H1 (cell line): ENCODE measurements around the gene TMEM223. TPM values are rescaled to one million over a fixed set of nuclear protein-coding genes. Genes with fewer than 3 reads are reported as not detected.

Experiments used
- CTCF ChIA-PET: fragments of 300-600 bp; sonication (Branson Sonifier 250); formaldehyde crosslinking; loops from one replicate; lab custom pipeline; 2021; ENCODE audit not compliant: partially characterized antibody; lab: Charles Lee
- POLR2A ChIA-PET: fragments of 300-600 bp; sonication (Branson Sonifier 250); formaldehyde crosslinking; loops from one replicate; lab custom pipeline; 2021; ENCODE audit warnings: inconsistent platforms; ENCODE audit not compliant: partially characterized antibody; lab: Charles Lee
- DNase-seq, 2 experiments: peaks; one replicate each; pipeline versions ENCODE4 v3.0.0 to v3.0.0-alpha.2; 2010 to 2022; ENCODE audit warnings: low spot score in 2 of 2, low read depth in 1 of 2, mixed read lengths in 1 of 2
- FAIRE-seq: peaks from 2 replicates; lab custom pipeline; 2011; peaks lifted over from hg19 to GRCh38; lab: Jason Lieb, UNC
- H2AFZ ChIP-seq: 2 replicates; pipeline ENCODE4 v1.8.1; 2012; ENCODE audit warnings: low read length, inconsistent platforms
- H2AK5ac ChIP-seq: 2 replicates; pipeline ENCODE4 v1.6.1; 2013; ENCODE audit warnings: low read depth, low read length
- H2BK120ac ChIP-seq: replicated peaks from 2 replicates; pipeline ENCODE3; 2013; ENCODE audit warnings: low read depth, low read length, inconsistent platforms
- H2BK12ac ChIP-seq: 2 replicates; pipeline ENCODE4 v1.6.1; 2013; ENCODE audit warnings: low read depth, low read length
- H2BK15ac ChIP-seq: 2 replicates; pipeline ENCODE4 v1.6.1; 2013; ENCODE audit warnings: low read length
- H2BK20ac ChIP-seq: 2 replicates; pipeline ENCODE4 v1.6.1; 2013; ENCODE audit warnings: low read length
- H2BK5ac ChIP-seq: 2 replicates; pipeline ENCODE4 v1.6.1; 2013; ENCODE audit warnings: low read depth, low read length
- H3K14ac ChIP-seq: 2 replicates; pipeline ENCODE4 v1.6.1; 2013; ENCODE audit warnings: inconsistent platforms; ENCODE audit not compliant: insufficient read length
- H3K18ac ChIP-seq: 2 replicates; pipeline ENCODE4 v1.6.1; 2013; ENCODE audit warnings: low read length; ENCODE audit errors: extremely low read depth
- H3K23ac ChIP-seq: 2 replicates; pipeline ENCODE4 v1.6.1; 2013; ENCODE audit warnings: inconsistent platforms; ENCODE audit not compliant: insufficient read length
- H3K23me2 ChIP-seq: 2 replicates; pipeline ENCODE4 v1.6.1; 2013; ENCODE audit warnings: low read depth, low read length
- H3K27ac ChIP-seq: 2 replicates; pipeline ENCODE4 v1.6.1; 2011; ENCODE audit warnings: low read depth, low read length, inconsistent platforms
- H3K27me3 ChIP-seq, 4 experiments: replicated peaks in 1 of 4; 1 replicate in 1 of 4; 2 replicates in 3 of 4; pipeline versions ENCODE4 v1.6.1 to v1.8.1; 2011 to 2013; ENCODE audit warnings: low read length in 3 of 4, mild to moderate bottlenecking in 3 of 4, inconsistent platforms in 2 of 4, mixed read lengths in 2 of 4, moderate library complexity in 1 of 4; ENCODE audit not compliant: control insufficient read depth in 3 of 4, insufficient read depth in 3 of 4; ENCODE audit errors: extremely low read depth in 1 of 4
- H3K36me3 ChIP-seq, 4 experiments: 2 replicates each; pipeline versions ENCODE4 v1.6.1 to v1.8.1; 2011 to 2013; ENCODE audit warnings: mild to moderate bottlenecking in 4 of 4, low read length in 3 of 4, moderate library complexity in 2 of 4, control low read depth in 1 of 4, inconsistent platforms in 1 of 4; ENCODE audit not compliant: insufficient read depth in 4 of 4, control insufficient read depth in 2 of 4
- H3K4ac ChIP-seq: replicated peaks from 2 replicates; pipeline ENCODE3; 2013; ENCODE audit warnings: low read length, low read depth, mixed read lengths, inconsistent platforms; ENCODE audit not compliant: insufficient read length
- H3K4me1 ChIP-seq, 4 experiments: replicated peaks in 1 of 4; 1 replicate in 1 of 4; 2 replicates in 3 of 4; pipeline versions ENCODE4 v1.6.1 to v1.8.1; 2011 to 2013; ENCODE audit warnings: low read length in 3 of 4, inconsistent platforms in 2 of 4, mixed read lengths in 1 of 4; ENCODE audit not compliant: insufficient read depth in 4 of 4, control insufficient read depth in 3 of 4
- H3K4me2 ChIP-seq, 2 experiments: 2 replicates each; pipeline versions ENCODE4 v1.6.1 to v1.8.1; 2011 to 2013; ENCODE audit warnings: low read depth in 2 of 2, low read length in 2 of 2, control low read depth in 1 of 2, inconsistent platforms in 1 of 2, mild to moderate bottlenecking in 1 of 2; ENCODE audit not compliant: insufficient read depth in 1 of 2
- H3K4me3 ChIP-seq, 4 experiments: fragments of 200-600, 300-600 bp in 1 of 4; sonication (generic), shearing (Covaris generic), sonication (Bioruptor Twin) in 1 of 4; 2 replicates each; pipeline versions ENCODE4 v1.5.1 to v1.8.1; 2011 to 2016; ENCODE audit warnings: low read length in 4 of 4, low read depth in 3 of 4, control low read depth in 2 of 4, inconsistent platforms in 2 of 4, mild to moderate bottlenecking in 2 of 4, mixed read lengths in 1 of 4, moderate library complexity in 1 of 4; ENCODE audit not compliant: insufficient read depth in 2 of 4; ENCODE audit errors: extremely low read depth in 1 of 4
- H3K56ac ChIP-seq: replicated peaks from 2 replicates; pipeline ENCODE3; 2013; ENCODE audit warnings: low read depth, mild to moderate bottlenecking, mixed read lengths, low read length, inconsistent platforms; ENCODE audit not compliant: insufficient read length
- H3K79me1 ChIP-seq: 2 replicates; pipeline ENCODE4 v1.6.1; 2013; ENCODE audit warnings: low read depth, low read length, control low read depth
- H3K79me2 ChIP-seq, 2 experiments: 2 replicates each; pipeline versions ENCODE4 v1.6.1 to v1.8.1; 2012 to 2013; ENCODE audit warnings: low read length in 2 of 2, mild to moderate bottlenecking in 2 of 2, inconsistent platforms in 1 of 2; ENCODE audit not compliant: insufficient read depth in 2 of 2, control insufficient read depth in 1 of 2
- H3K9ac ChIP-seq, 4 experiments: replicated peaks in 1 of 4; 1 replicate in 1 of 4; 2 replicates in 3 of 4; pipeline versions ENCODE4 v1.6.1 to v1.8.1; 2011 to 2013; ENCODE audit warnings: low read depth in 3 of 4, low read length in 3 of 4, control low read depth in 2 of 4, mild to moderate bottlenecking in 2 of 4, moderate library complexity in 2 of 4, inconsistent platforms in 1 of 4; ENCODE audit errors: extremely low read depth in 1 of 4
- H3K9me3 ChIP-seq, 2 experiments: 2 replicates each; pipeline versions ENCODE4 v1.6.1 to v1.8.1; 2012 to 2013; ENCODE audit warnings: mild to moderate bottlenecking in 2 of 2, moderate library complexity in 2 of 2, control low read depth in 1 of 2, inconsistent platforms in 1 of 2, low read depth in 1 of 2, low read length in 1 of 2, mixed read lengths in 1 of 2; ENCODE audit not compliant: insufficient read depth in 2 of 2
- H4K20me1 ChIP-seq, 2 experiments: replicated peaks in 1 of 2; 2 replicates each; pipeline versions ENCODE3 to v1.8.1; 2011 to 2013; ENCODE audit warnings: inconsistent platforms in 2 of 2, low read length in 2 of 2, mild to moderate bottlenecking in 1 of 2; ENCODE audit not compliant: insufficient read depth in 2 of 2, control insufficient read depth in 1 of 2
- H4K5ac ChIP-seq: 2 replicates; pipeline ENCODE4 v1.6.1; 2013; ENCODE audit warnings: low read length, low read depth, mixed read lengths, inconsistent platforms; ENCODE audit not compliant: insufficient read length
- H4K8ac ChIP-seq: 2 replicates; pipeline ENCODE4 v1.8.0; 2013; ENCODE audit warnings: mild to moderate bottlenecking, moderate library complexity, low read length, inconsistent platforms; ENCODE audit not compliant: insufficient read depth; ENCODE audit errors: extremely low read depth
- H4K91ac ChIP-seq: replicated peaks from 2 replicates; pipeline ENCODE3; 2013; ENCODE audit warnings: low read length, mixed read lengths, inconsistent platforms; ENCODE audit not compliant: insufficient read length
- ASH2L ChIP-seq: fragments of 200-600, 300-600 bp; sonication (generic); IDR thresholded peaks from one replicate; pipeline ENCODE4 v1.7.1; 2017; ENCODE audit warnings: low read length
- BACH1 ChIP-seq: IDR thresholded peaks from 2 replicates; pipeline ENCODE4 v1.6.1; 2012; ENCODE audit warnings: low read length, improper control_type of control experiment
- BCL11A ChIP-seq, 2 experiments: IDR thresholded peaks; one replicate each; pipeline ENCODE4 v1.6.1; 2011; ENCODE audit warnings: low read depth in 2 of 2, low read length in 2 of 2, mild to moderate bottlenecking in 2 of 2
- CBX8 ChIP-seq: fragments of 300-800, 300-1000 bp; sonication (generic); IDR thresholded peaks from 2 replicates; pipeline ENCODE4 v1.7.1; 2016; ENCODE audit warnings: low read depth, low read length, borderline replicate concordance
- CEBPB ChIP-seq: IDR thresholded peaks from 2 replicates; pipeline ENCODE4 v1.6.1; 2012; ENCODE audit warnings: low read depth, low read length
- CHD2 ChIP-seq: IDR thresholded peaks from 2 replicates; pipeline ENCODE4 v1.6.1; 2012; ENCODE audit warnings: low read length, improper control_type of control experiment
- EGR1 ChIP-seq: IDR thresholded peaks from 2 replicates; pipeline ENCODE4 v1.6.1; 2011; ENCODE audit warnings: low read depth, low read length, borderline replicate concordance
- KDM1A ChIP-seq: fragments of 200-600, 300-600 bp; sonication (generic); IDR thresholded peaks from 2 replicates; pipeline ENCODE4 v1.7.1; 2016; ENCODE audit warnings: mild to moderate bottlenecking, low read length, borderline replicate concordance
- KDM4A ChIP-seq: IDR thresholded peaks from one replicate; pipeline ENCODE4 v1.7.1; 2012; ENCODE audit warnings: low read depth, mild to moderate bottlenecking, moderate library complexity, low read length, inconsistent platforms; ENCODE audit not compliant: severe bottlenecking
- POLR2AphosphoS5 ChIP-seq: IDR thresholded peaks from 2 replicates; pipeline ENCODE4 v1.6.1; 2011; ENCODE audit warnings: low read depth, low read length
- RXRA ChIP-seq: IDR thresholded peaks from 2 replicates; pipeline ENCODE4 v1.6.1; 2011; ENCODE audit warnings: low read depth, mild to moderate bottlenecking, low read length, moderate library complexity; ENCODE audit not compliant: insufficient read depth
- SAP30 ChIP-seq: fragments of 300-600 bp; sonication (generic); IDR thresholded peaks from 2 replicates; pipeline ENCODE4 v1.7.1; 2012; ENCODE audit warnings: low read length, moderate library complexity, mild to moderate bottlenecking, inconsistent platforms; ENCODE audit not compliant: insufficient read depth, insufficient replicate concordance
- SP4 ChIP-seq: IDR thresholded peaks from 2 replicates; pipeline ENCODE4 v1.6.1; 2012; ENCODE audit warnings: low read length, inconsistent platforms
- TBP ChIP-seq: IDR thresholded peaks from 2 replicates; pipeline ENCODE4 v1.6.1; 2011; ENCODE audit warnings: low read depth, low read length, improper control_type of control experiment
- WGBS, 2 experiments: shearing (Covaris generic) in 1 of 2; methylation state at CpG; one replicate each; pipeline versions ENCODE4 v1.1.6 to v1.1.7; 2013 to 2015; ENCODE audit warnings: low lambda C conversion rate in 2 of 2, mixed read lengths in 2 of 2, inconsistent platforms in 1 of 2, low coverage in 1 of 2, missing lambda C conversion rate in 1 of 2; ENCODE audit not compliant: insufficient replicate concordance in 2 of 2, insufficient coverage in 1 of 2, insufficient read length in 1 of 2; ENCODE audit errors: extremely low coverage in 1 of 2, missing lambda C conversion rate in 1 of 2; 5-methylcytosine and 5-hydroxymethylcytosine counted together
- polyA plus RNA-seq, 7 experiments: library from polyadenylated mRNA; depleted of rRNA in 3 of 7; stranded (reverse) in 5 of 7; unstranded in 2 of 7; fragments of >200 nt in 5 of 7; fragments of 200-250 nt in 2 of 7; gene quantifications; 1 replicate in 5 of 7; 2 replicates in 1 of 7; 4 replicates in 1 of 7; pipeline versions ENCODE4 v1.2.1 to v1.2.3, GENCODE V29; 2011 to 2013; ENCODE audit warnings: missing spikeins in 2 of 7, mixed read lengths in 2 of 7
- total RNA-seq: library from RNA; stranded (reverse); fragmentation: NEBNext Ultra II Directional; extraction: Animal tissue kit (Norgen Biotek cat#: 25700); gene quantifications from 2 replicates; pipeline ENCODE4 v1.2.1, GENCODE V29; 2021
- TF ChIP-seq, protein P1 (sequence below): IDR thresholded peaks from 2 replicates; pipeline ENCODE4 v1.6.1; 2011; ENCODE audit warnings: low read depth, mild to moderate bottlenecking, low read length; ENCODE audit not compliant: insufficient read depth

TMEM223 gene
- total and polyA plus RNA-seq, 2 of the 8 experiments (the other 6 are each of a cell fraction or from before 2014, with no cell fraction given): 22.9 to 64.1 TPM

- Histone ChIP-seq H3K23me2 (no peaks in the 10 kb centered on the region), H4K20me1 (peaks cover 0 to 3% of the 10 kb centered on the region in 2 experiments), H2BK5ac (no peak overlapping the region), H4K8ac (no peak overlapping the region), H3K79me1 (no peaks in the 10 kb centered on the region), H3K23ac (no peak overlapping the region), H2BK15ac (no peak overlapping the region), H2BK12ac (no peak overlapping the region), H3K27ac (no peak overlapping the region), H2BK120ac (no peak overlapping the region), H3K4ac (no peak overlapping the region), H3K56ac (no peak overlapping the region), H3K36me3 (peaks cover 19 to 57% (median 38%) of the 10 kb centered on the region in 4 experiments), H3K9me3 (no peaks in the 10 kb centered on the region), H3K27me3 (no peaks in the 10 kb centered on the region), H2AFZ (no peak overlapping the region), H3K9ac (no peak overlapping the region), H3K18ac (no peak overlapping the region), H2AK5ac (no peak overlapping the region), H3K4me2 (no peak overlapping the region), H3K4me1 (no peaks in the 10 kb centered on the region), H3K4me3 (no peak overlapping the region), H3K79me2 (no peaks in the 10 kb centered on the region), H4K91ac (no peak overlapping the region), H3K14ac (no peak overlapping the region), H2BK20ac (no peak overlapping the region), H4K5ac (no peak overlapping the region)
- WGBS, 2 experiments: 92% methylated on average over 3 of the region's 3 CpGs; no CpG with 5 or more reads in 1 of the 2 experiments
- ChIA-PET POLR2A (interaction anchor here (0.7 to 3.6 kb wide), 12 partner anchors 8 to 159 kb away, joined by 3 to 19 read pairs (median 4); partner anchors contain the start of genes C11orf98, STX5, TEX54 and WDR74), CTCF (interaction anchor here (0.6 to 1.0 kb wide), 2 partner anchors 8 to 393 kb away, joined by 3 read pairs; no protein-coding TSS in a partner anchor)
- DNase-seq: no peak
- FAIRE-seq: no peak
- TF ChIP-seq, protein P1, sequence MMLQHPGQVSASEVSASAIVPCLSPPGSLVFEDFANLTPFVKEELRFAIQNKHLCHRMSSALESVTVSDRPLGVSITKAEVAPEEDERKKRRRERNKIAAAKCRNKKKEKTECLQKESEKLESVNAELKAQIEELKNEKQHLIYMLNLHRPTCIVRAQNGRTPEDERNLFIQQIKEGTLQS: no peak
- TF ChIP-seq KDM1A (no peak), KDM4A (no peak), CBX8 (no peak), SP4 (no peak), EGR1 (no peak), BACH1 (no peak), RXRA (no peak), CHD2 (no peak), BCL11A (IDR thresholded peaks at IDR 0.05; ENCODE audit: low read depth in 2 of 2, low read length in 2 of 2) (no peak), ASH2L (no peak), TBP (no peak), SAP30 (no peak), POLR2AphosphoS5 (no peak), CEBPB (no peak)
Measured at GRCh38 chr11:62823677-62824076, 31.9 kb upstream of the TMEM223 start.
